HG03103 (cell line): ENCODE data around the gene PHGDH.
"Not testable (repeated sequence)": the region's sequence is repeated elsewhere in the genome, so short reads cannot be mapped to it uniquely, and the experiment has no call there.

Source experiments
- ATAC-seq: cut with Tn5 transposase; IDR thresholded peaks from one replicate; pipeline ENCODE4 v1.9.1; 2021; ENCODE audit warnings: low read depth; ENCODE audit not compliant: unreplicated experiment

PHGDH gene

DNA sequence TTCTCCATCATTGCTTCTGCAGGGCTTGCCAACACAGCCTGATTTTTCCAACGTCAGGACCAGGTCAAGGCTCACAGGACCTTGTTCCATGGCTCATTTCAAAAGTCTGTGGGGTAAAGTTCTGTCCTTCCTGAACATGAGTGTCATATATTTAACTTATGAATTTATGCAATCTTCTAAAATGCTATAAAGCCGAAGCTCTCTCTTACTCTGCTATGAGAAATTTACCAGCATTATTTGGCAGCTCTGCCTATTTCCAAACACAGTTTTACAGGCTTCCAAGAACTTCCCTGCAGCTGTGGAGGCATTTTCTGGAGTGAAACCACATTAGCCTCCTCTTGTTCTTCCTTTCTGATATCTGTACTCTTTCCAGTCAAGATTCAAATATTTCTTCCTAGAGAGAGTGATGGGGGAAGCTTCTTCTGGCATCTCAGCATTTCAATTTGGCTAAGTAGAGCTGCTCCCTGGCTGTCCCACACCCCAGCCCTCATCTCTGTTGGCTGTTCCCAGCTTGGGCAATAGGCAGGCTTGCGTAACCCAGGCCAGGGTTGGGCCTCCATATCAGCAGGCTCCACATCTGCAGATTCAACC, 72.6 kb downstream of the PHGDH start:
- no peak for ATAC-seq

GRCh38 chr1:119786046-119786445, 74.3 kb downstream of the PHGDH start:
- ATAC-seq, result not testable (repeated sequence)

GRCh38 chr1:119786473-119787050, 74.8 kb downstream of the PHGDH start:
- ATAC-seq, result not testable (repeated sequence)

DNA sequence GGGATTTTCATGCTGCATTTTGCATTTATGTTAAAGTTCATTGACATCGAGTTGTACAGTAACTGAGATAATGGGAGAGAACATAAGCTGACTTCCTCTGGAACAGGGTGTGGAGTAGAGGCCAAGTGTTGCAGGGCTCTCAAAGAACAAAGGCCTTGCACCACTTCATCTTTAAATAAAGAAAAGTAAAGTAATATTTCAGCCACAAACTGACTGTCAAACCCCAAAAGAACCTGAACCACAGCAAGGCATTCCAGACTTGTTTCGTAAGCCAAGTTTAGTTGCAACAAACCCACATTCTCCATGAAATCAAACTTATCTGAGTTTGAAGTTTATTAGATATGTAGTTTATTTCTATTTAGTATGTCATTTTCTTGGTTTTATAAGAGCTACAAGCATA, 76.0 kb downstream of the PHGDH start:
- no peak for ATAC-seq

DNA sequence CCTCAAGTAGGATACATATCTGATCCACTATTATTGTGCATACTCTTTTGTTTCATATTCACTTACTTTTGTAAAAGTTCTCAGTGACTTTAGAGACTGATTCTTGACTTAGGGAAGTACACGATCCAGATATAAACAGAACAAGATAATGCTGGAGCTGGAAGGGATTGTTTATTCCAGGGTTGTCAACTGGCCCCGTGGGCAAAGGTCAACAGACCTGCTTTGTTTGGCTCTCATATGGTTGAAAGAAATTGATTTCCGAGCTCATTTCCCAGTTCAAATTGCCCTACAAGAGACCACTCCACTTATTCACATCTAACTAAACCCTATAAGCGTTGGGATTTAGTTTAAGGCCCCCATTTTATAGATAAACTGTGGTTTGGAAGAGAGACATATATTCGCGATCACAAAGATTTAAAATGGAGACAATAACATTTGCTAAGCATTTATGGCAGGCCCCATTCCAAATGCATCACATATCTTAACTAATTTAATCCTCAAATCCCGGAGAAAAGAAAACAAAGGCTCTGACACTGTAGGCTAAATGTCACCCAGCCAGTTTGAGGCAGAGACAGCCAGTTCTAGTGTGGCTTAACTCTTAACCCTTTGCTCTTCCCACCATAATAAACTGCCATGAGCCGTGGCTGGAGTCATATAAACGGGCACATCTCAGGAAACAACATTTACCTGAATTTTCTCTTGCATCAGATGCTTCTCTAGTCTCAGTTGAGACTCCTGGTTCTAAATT, 78.9 kb downstream of the PHGDH start:
- no peak for ATAC-seq

DNA sequence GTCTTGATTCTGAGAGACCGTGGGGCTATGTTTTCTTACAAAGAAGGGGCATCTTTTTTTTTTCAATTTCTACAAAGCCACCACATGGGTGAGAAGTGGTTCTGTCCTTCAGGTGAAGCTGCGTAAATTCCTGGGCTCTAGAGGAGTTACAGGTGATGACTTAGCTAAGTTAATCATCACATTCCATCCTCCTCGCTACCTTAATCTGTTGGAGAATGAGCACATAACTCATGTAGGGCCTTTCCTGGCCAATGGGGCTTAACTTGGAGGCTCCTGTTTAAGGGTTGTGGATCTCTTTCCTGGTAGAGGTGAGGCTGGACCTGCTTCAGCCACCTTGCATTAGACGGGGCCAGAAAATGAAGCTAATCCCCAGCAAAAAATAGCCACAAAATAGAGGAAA, 79.6 kb downstream of the PHGDH start:
- ATAC-seq, result no peak
